Activated CD8-positive, alpha-beta T cell treated with anti-CD3 and anti-CD28 coated beads for 36 hours (primary cell): ENCODE results near the gene TTR. TPM values are rescaled to one million over a fixed set of nuclear protein-coding genes. Genes with fewer than 3 reads are reported as not detected.
A peak's percentile ranks its signal among the peaks of the same experiment; 100 is the strongest.

Experiments
- ATAC-seq: fragments of 200-7000 bp; cut with Tn5 transposase; one replicate; pipeline ENCODE4 v1.10.0; 2021; ENCODE audit warnings: mild to moderate bottlenecking, moderate library complexity
- CTCF ChIA-PET: fragments of 350-600 bp; sonication (Branson Sonifier 250); formaldehyde crosslinking; loops from one replicate; lab custom pipeline; 2021; ENCODE audit warnings: antibody characterized with exemption; lab: Charles Lee
- POLR2A ChIA-PET: fragments of 350-600 bp; sonication (Branson Sonifier 250); formaldehyde crosslinking; loops from one replicate; lab custom pipeline; 2021; ENCODE audit warnings: antibody characterized with exemption; lab: Charles Lee
- DNase-seq: peaks from one replicate; pipeline ENCODE4 v3.0.0-alpha.2; 2020
- H3K27ac Mint-ChIP-seq: one replicate; pipeline ENCODE4 v1.8.0; 2021; ENCODE audit warnings: mild to moderate bottlenecking, mixed read lengths
- H3K27me3 Mint-ChIP-seq: one replicate; pipeline ENCODE4 v1.8.0; 2021; ENCODE audit warnings: mixed read lengths
- H3K36me3 Mint-ChIP-seq: one replicate; pipeline ENCODE4 v1.8.0; 2021; ENCODE audit warnings: low read depth, mixed read lengths
- H3K4me1 Mint-ChIP-seq: one replicate; pipeline ENCODE4 v1.8.0; 2021; ENCODE audit warnings: low read depth, mixed read lengths
- H3K4me3 Mint-ChIP-seq: one replicate; pipeline ENCODE4 v1.8.0; 2021; ENCODE audit warnings: mild to moderate bottlenecking, moderate library complexity, mixed read lengths
- H3K9me3 Mint-ChIP-seq: one replicate; pipeline ENCODE4 v1.8.0; 2021; ENCODE audit warnings: mixed read lengths
- intact Hi-C: fragments of 100-400 bp; cut with micrococcal nuclease; formaldehyde crosslinking; loops from one replicate; pipeline ENCODE4 v1.10.0; 2022
- total RNA-seq, 2 experiments: library from RNA; stranded (reverse); gene quantifications; one replicate each; pipeline ENCODE4 v1.2.3, GENCODE V29; 2021
- TF ChIP-seq, protein P1 (sequence below): fragments of 200-600 bp; IDR thresholded peaks from one replicate; pipeline ENCODE4 v1.8.0; 2022; ENCODE audit warnings: antibody characterized with exemption, mild to moderate bottlenecking

The TTR gene
- total RNA-seq, 2 experiments from 2014 or later = not detected

DNA sequence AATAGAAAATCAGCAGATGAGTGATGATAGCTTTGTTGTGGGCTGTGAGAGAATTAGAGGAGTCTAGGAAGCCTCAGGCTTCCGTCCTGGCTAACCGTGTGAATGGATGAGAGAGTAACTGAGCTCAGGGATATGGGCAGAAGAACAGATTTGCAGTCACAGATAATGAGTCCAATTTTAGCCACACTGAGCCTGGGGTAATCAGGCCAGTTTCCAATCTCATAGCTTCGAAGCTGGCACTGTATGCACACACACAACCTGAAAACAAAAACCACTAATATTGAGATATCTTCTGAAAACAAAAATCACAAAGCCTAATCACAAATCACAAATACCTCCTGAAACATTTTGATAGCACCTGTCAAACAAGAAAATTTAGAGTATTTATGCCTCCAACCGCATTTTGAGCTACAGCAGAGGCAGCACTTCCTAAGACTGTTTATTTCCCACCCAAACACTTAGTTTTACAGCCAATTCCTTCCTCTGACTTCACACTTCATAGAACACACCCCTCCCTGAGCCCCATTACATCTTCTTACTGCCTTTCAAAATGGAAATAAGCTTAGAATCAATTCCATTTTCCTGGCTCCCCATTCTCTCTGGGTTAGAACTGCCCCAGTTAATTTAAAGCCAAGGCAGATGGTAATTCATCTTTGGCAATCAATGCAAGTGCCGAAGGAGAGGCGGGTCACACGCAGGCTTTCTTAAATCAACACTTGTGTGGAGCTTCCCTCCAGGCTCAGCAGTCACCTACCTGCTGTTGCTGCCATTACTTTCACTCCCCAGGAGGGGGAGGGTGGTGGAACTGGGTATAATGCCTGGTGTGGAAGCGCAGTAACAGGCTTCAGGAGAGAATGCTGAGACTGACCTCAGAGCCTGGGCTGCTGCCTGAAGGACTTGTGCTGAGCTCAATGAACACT lies 18.9 kb downstream of the TTR start:
- Mint-ChIP-seq H3K4me1 (no peaks in the 10 kb centered on the region), H3K27ac (no peak overlapping the region), H3K36me3 (no peaks in the 10 kb centered on the region), H3K9me3 (no peaks in the 10 kb centered on the region), H3K4me3 (no peak overlapping the region), H3K27me3 (peaks cover 3% of the 10 kb centered on the region)
- CTCF ChIA-PET = interaction anchor here (0.8 to 2.7 kb wide), 3 partner anchors 55 to 112 kb away, joined by 4 to 7 read pairs (median 7); no protein-coding TSS in a partner anchor
- TF ChIP-seq, protein P1, sequence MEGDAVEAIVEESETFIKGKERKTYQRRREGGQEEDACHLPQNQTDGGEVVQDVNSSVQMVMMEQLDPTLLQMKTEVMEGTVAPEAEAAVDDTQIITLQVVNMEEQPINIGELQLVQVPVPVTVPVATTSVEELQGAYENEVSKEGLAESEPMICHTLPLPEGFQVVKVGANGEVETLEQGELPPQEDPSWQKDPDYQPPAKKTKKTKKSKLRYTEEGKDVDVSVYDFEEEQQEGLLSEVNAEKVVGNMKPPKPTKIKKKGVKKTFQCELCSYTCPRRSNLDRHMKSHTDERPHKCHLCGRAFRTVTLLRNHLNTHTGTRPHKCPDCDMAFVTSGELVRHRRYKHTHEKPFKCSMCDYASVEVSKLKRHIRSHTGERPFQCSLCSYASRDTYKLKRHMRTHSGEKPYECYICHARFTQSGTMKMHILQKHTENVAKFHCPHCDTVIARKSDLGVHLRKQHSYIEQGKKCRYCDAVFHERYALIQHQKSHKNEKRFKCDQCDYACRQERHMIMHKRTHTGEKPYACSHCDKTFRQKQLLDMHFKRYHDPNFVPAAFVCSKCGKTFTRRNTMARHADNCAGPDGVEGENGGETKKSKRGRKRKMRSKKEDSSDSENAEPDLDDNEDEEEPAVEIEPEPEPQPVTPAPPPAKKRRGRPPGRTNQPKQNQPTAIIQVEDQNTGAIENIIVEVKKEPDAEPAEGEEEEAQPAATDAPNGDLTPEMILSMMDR = peak; percentile 14
- intact Hi-C loops = no loop called here
- no peak for ATAC-seq
- no peak for DNase-seq
- POLR2A ChIA-PET = no interaction called here

DNA sequence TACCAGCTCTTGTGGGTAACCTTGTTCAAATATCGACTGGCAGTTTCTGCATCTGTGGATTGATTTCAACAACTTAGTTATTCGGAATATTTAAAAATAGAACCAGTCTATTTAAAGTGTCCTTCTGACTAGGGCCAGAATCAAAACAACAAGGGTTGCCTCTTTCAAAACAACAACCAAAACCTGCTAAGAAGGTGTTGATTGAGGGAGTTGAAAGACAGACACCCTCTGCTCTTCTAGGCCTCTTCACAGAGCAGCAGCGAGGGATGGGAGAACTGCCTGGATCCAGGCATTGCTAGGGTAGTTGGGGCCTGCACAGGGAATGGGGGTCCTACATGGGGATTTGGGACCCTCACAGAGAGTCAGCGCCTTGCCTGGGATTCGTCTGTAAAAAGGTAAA lies 19.8 kb downstream of the TTR start:
- intact Hi-C loops = no loop called here
- ChIA-PET POLR2A (no interaction called here), CTCF (interaction anchor here (1.8 to 2.7 kb wide), 2 partner anchors 56 to 111 kb away, joined by 7 read pairs; no protein-coding TSS in a partner anchor)
- ATAC-seq (no peak), DNase-seq (no peak)
- TF ChIP-seq, protein P1 = no peak
- Mint-ChIP-seq H3K27me3 (peaks cover 5% of the 10 kb centered on the region), H3K4me3 (no peak overlapping the region), H3K4me1 (no peaks in the 10 kb centered on the region), H3K9me3 (no peaks in the 10 kb centered on the region), H3K36me3 (no peaks in the 10 kb centered on the region), H3K27ac (no peak overlapping the region)

DNA sequence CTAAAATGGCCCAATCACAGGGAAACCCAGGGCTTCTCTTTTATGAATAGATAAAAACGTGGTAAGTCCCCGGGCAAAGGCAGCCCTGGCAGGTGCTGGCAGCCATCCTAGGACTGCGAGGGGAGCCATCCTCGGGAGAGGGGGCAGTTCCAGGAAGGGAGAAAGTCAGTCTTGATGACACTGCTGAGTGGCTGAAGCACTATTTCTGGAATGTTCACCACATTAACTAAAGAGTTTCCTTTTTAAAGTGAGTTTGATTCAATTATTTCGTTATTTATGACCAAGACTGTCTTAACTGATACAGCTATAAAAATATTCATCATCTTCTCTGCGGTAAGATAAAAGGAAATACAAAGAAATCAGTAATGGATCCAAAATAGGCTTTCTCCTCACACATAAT lies 20.4 kb downstream of the TTR start:
- no peaks in the 10 kb centered on the region for H3K4me1 Mint-ChIP-seq
- no peak overlapping the region for H3K27ac Mint-ChIP-seq
- no peak overlapping the region for H3K4me3 Mint-ChIP-seq
- TF ChIP-seq, protein P1 = no peak
- H3K27me3 Mint-ChIP-seq = peaks cover 7% of the 10 kb centered on the region
- H3K9me3 Mint-ChIP-seq = no peaks in the 10 kb centered on the region
- intact Hi-C loops = no loop called here
- ATAC-seq (no peak), DNase-seq (no peak)
- POLR2A ChIA-PET = no interaction called here
- CTCF ChIA-PET = interaction anchor here (2.7 kb wide), 1 partner anchor 56 kb away, joined by 7 read pairs; no protein-coding TSS in a partner anchor
- no peaks in the 10 kb centered on the region for H3K36me3 Mint-ChIP-seq

DNA sequence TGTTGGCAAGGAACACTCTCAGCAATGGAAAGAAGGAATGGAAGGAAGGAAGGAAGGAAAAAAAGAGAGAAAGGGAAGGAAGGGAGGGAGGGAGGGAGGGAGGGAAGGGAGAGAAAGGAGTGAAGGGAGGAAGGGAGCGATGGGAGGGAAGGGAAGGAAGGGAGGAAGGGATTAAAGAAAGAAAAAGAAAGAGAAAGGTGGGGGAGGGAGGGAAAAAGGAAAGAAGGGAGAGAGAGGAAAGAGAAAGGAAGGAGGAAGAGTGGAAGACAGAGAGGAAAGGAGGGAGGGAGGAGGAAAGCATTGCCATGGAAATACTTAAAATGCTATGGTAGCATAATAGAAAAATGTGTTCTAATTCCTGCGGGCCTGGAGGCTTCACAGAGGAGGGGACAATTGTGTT lies 22.4 kb downstream of the TTR start:
- Mint-ChIP-seq H3K27ac (no peak overlapping the region), H3K4me3 (no peak overlapping the region), H3K9me3 (no peaks in the 10 kb centered on the region), H3K4me1 (no peaks in the 10 kb centered on the region), H3K36me3 (no peaks in the 10 kb centered on the region), H3K27me3 (peaks cover 8% of the 10 kb centered on the region)
- DNase-seq (no peak), ATAC-seq (no peak)
- TF ChIP-seq, protein P1 = no peak
- POLR2A ChIA-PET = no interaction called here
- CTCF ChIA-PET = no interaction called here
- intact Hi-C loops = no loop called here

DNA sequence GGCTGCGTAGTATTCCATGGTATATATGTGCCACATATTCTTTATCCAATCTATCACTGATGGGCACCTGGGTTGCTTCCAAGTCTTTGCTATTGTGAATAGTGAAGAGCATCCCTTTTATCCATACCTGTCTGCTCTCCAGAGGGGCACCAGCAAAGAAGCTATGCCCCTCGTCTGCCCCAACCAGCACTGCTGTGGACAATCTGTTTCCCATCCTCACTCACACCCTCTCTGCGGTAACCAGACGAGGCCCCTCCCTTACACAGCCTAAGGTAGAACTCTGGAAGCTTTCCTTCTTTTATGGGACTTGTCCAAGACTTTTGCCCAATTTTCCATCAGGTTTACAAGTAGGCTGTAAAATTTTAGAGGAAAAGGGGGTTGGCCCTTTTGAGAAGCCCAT lies 24.9 kb downstream of the TTR start:
- H3K27me3 Mint-ChIP-seq = peaks cover 11% of the 10 kb centered on the region
- ChIA-PET CTCF (no interaction called here), POLR2A (no interaction called here)
- H3K27ac Mint-ChIP-seq = no peak overlapping the region
- H3K4me3 Mint-ChIP-seq = no peak overlapping the region
- TF ChIP-seq, protein P1 = no peak
- intact Hi-C loops = no loop called here
- no peaks in the 10 kb centered on the region for H3K9me3 Mint-ChIP-seq
- no peak for ATAC-seq
- H3K4me1 Mint-ChIP-seq = no peaks in the 10 kb centered on the region
- DNase-seq = no peak
- no peaks in the 10 kb centered on the region for H3K36me3 Mint-ChIP-seq
